ENCODE measurements around the gene CNN2. TPM values are rescaled to one million over a fixed set of nuclear protein-coding genes. Genes with fewer than 3 reads are reported as not detected.

CNN2 gene
- total and polyA plus RNA-seq, 2 of the 8 experiments (the other 6 are each of a cell fraction or from before 2014, with no cell fraction given): 189 to 551 TPM

DNA sequence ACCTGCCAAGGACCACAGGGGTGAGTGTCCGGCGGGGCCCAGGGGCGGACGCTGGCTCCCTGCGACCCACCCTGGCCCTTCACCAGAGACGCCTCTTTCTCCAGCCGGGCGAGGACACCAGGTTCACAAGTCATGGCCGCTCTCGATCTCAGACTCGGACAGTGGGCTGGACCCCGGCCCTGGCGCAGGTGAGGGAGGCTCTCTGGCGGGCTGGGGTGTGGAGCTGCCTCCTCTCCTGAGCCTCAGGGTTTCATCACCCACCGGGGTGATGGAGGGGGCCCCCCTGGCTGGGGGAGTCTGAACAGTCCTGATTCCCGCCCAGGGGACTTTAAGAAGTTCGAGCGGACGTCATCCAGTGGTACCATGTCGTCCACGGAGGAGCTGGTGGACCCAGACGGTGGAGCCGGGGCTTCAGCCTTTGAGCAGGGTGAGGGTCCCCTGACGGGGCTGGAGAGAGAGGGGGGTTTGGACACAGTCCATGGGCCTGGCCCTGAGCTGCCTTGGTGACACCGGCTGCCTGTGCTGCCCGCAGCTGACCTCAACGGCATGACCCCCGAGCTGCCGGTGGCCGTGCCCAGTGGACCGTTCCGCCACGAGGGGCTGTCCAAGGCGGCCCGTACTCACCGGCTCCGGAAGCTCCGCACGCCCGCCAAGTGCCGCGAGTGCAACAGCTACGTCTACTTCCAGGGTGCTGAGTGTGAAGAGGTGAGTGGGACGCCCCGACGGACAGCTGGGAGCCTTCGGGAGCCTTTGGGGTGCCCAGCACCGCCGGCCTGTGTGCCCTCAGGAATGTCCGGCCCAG lies 54.2 kb downstream of the CNN2 start (continued):
- no peak for TF ChIP-seq EP300 (IDR thresholded peaks at IDR 0.05; ENCODE audit: borderline replicate concordance in 1 of 2, low read depth in 2 of 2, low read length in 2 of 2)
- no peak for TF ChIP-seq JUN (IDR thresholded peaks at IDR 0.05; ENCODE audit: low read depth, low read length)
- TF ChIP-seq KDM1A (IDR thresholded peaks at IDR 0.05; ENCODE audit: borderline replicate concordance, low read length): no peak
- no peak for TF ChIP-seq TCF12 (IDR thresholded peaks at IDR 0.05; ENCODE audit: low read depth, low read length)
- no peak for TF ChIP-seq CTBP2 (IDR thresholded peaks at IDR 0.05; ENCODE audit: borderline replicate concordance, insufficient read depth, insufficient read length, low read length)
- TF ChIP-seq, protein P1, sequence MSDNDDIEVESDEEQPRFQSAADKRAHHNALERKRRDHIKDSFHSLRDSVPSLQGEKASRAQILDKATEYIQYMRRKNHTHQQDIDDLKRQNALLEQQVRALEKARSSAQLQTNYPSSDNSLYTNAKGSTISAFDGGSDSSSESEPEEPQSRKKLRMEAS (IDR thresholded peaks at IDR 0.05): no peak
- no peak for TF ChIP-seq SIRT6 (IDR thresholded peaks at IDR 0.05; ENCODE audit: low read length)

Data from H1 (cell line).